ENCODE measurements around the gene GAGE2A.
"Not testable (repeated sequence)": the region's sequence is repeated elsewhere in the genome, so short reads cannot be mapped to it uniquely, and the experiment has no call there.

The GAGE2A gene, protein sequence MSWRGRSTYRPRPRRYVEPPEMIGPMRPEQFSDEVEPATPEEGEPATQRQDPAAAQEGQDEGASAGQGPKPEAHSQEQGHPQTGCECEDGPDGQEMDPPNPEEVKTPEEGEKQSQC

DNA sequence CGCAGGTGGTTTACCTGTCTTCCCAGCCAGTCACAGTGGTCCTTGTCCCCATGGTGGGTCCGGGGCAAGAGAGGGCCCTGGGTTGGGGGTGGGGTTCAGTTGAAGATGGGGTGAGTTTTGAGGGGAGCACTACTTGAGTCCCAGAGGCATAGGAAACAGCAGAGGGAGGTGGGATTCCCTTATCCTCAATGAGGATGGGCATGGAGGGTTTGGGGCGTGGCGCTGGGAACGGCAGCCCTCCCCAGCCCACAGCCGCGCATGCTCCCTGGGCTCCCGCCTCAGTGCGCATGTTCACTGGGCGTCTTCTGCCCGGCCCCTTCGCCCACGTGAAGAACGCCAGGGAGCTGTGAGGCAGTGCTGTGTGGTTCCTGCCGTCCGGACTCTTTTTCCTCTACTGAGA, at the start of gene GAGE2A:
Gene GAGE2A (plus strand): TSS at position 301 of the 400 bp plus-strand sequence. CDS start 1,155 bp downstream, outside the sequence.
- DNase-seq (ENCODE audit: low read depth in 3 of 3) = not testable (repeated sequence)

DNA sequence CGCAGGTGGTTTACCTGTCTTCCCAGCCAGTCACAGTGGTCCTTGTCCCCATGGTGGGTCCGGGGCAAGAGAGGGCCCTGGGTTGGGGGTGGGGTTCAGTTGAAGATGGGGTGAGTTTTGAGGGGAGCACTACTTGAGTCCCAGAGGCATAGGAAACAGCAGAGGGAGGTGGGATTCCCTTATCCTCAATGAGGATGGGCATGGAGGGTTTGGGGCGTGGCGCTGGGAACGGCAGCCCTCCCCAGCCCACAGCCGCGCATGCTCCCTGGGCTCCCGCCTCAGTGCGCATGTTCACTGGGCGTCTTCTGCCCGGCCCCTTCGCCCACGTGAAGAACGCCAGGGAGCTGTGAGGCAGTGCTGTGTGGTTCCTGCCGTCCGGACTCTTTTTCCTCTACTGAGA, 47.9 kb upstream of the GAGE2A start, which contains the start of gene GAGE12D:
Gene GAGE12D (plus strand): TSS at position 301 of the 400 bp plus-strand sequence. CDS start 1,155 bp downstream, outside the sequence.
- DNase-seq (ENCODE audit: low read depth in 3 of 3) = not testable (repeated sequence)

DNA sequence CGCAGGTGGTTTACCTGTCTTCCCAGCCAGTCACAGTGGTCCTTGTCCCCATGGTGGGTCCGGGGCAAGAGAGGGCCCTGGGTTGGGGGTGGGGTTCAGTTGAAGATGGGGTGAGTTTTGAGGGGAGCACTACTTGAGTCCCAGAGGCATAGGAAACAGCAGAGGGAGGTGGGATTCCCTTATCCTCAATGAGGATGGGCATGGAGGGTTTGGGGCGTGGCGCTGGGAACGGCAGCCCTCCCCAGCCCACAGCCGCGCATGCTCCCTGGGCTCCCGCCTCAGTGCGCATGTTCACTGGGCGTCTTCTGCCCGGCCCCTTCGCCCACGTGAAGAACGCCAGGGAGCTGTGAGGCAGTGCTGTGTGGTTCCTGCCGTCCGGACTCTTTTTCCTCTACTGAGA, 38.3 kb upstream of the GAGE2A start, which contains the start of gene GAGE12E:
Gene GAGE12E (plus strand): TSS at position 301 of the 400 bp plus-strand sequence. CDS start 1,155 bp downstream, outside the sequence.
- DNase-seq (ENCODE audit: low read depth in 3 of 3) = not testable (repeated sequence)

DNA sequence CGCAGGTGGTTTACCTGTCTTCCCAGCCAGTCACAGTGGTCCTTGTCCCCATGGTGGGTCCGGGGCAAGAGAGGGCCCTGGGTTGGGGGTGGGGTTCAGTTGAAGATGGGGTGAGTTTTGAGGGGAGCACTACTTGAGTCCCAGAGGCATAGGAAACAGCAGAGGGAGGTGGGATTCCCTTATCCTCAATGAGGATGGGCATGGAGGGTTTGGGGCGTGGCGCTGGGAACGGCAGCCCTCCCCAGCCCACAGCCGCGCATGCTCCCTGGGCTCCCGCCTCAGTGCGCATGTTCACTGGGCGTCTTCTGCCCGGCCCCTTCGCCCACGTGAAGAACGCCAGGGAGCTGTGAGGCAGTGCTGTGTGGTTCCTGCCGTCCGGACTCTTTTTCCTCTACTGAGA, 28.8 kb upstream of the GAGE2A start, which contains the start of gene GAGE12F:
Gene GAGE12F (plus strand): TSS at position 301 of the 400 bp plus-strand sequence. CDS start 1,155 bp downstream, outside the sequence.
- DNase-seq (ENCODE audit: low read depth in 3 of 3) = not testable (repeated sequence)

DNA sequence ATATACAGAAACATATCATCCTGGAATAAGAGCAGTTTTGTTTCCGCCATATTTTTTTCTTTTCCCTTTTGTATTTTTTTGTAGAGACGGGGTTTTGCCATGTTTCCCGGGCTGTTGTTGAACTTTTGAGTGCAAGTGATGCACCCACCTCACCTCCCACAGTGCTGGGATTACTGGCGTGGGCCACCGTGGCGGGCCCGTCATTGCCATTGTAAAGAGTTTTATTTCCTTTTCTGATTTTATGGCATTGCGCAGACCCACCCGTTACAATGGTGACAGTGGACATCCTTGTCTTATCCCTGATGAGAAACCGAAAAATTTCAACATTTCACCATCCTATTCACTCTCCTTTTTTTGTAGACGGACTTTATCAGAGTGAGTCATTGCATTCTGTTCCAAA, 20.6 kb upstream of the GAGE2A start:
- not testable (repeated sequence) for DNase-seq (ENCODE audit: low read depth in 3 of 3)

DNA sequence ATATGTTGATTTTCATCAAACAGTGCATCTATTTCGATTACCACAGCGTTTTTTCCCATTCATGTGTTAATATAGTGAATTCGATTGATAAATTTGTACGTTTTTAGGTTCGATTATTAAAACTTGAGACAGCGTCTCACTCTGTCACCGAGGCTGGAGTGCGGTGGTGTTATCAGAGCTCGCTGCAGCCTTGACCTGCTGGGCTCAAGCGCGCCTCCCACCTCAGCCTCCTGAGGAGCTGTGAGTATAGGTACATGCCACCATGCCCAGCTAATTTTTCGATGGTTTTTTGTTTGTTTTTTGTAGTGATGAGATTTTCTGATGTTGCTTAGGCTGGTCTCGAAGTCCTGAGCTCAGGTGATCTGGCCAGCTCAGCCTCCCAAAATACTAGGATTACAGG, 20.1 kb upstream of the GAGE2A start:
- not testable (repeated sequence) for DNase-seq (ENCODE audit: low read depth in 3 of 3)

DNA sequence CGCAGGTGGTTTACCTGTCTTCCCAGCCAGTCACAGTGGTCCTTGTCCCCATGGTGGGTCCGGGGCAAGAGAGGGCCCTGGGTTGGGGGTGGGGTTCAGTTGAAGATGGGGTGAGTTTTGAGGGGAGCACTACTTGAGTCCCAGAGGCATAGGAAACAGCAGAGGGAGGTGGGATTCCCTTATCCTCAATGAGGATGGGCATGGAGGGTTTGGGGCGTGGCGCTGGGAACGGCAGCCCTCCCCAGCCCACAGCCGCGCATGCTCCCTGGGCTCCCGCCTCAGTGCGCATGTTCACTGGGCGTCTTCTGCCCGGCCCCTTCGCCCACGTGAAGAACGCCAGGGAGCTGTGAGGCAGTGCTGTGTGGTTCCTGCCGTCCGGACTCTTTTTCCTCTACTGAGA, 19.2 kb upstream of the GAGE2A start, which contains the start of gene GAGE12G:
Gene GAGE12G (plus strand): TSS at position 301 of the 400 bp plus-strand sequence. CDS start 1,155 bp downstream, outside the sequence.
- DNase-seq (ENCODE audit: low read depth in 3 of 3) = not testable (repeated sequence)

DNA sequence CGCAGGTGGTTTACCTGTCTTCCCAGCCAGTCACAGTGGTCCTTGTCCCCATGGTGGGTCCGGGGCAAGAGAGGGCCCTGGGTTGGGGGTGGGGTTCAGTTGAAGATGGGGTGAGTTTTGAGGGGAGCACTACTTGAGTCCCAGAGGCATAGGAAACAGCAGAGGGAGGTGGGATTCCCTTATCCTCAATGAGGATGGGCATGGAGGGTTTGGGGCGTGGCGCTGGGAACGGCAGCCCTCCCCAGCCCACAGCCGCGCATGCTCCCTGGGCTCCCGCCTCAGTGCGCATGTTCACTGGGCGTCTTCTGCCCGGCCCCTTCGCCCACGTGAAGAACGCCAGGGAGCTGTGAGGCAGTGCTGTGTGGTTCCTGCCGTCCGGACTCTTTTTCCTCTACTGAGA, 9.6 kb upstream of the GAGE2A start, which contains the start of gene GAGE12H:
Gene GAGE12H (plus strand): TSS at position 301 of the 400 bp plus-strand sequence. CDS start 1,155 bp downstream, outside the sequence.
- DNase-seq (ENCODE audit: low read depth in 3 of 3) = not testable (repeated sequence)

DNA sequence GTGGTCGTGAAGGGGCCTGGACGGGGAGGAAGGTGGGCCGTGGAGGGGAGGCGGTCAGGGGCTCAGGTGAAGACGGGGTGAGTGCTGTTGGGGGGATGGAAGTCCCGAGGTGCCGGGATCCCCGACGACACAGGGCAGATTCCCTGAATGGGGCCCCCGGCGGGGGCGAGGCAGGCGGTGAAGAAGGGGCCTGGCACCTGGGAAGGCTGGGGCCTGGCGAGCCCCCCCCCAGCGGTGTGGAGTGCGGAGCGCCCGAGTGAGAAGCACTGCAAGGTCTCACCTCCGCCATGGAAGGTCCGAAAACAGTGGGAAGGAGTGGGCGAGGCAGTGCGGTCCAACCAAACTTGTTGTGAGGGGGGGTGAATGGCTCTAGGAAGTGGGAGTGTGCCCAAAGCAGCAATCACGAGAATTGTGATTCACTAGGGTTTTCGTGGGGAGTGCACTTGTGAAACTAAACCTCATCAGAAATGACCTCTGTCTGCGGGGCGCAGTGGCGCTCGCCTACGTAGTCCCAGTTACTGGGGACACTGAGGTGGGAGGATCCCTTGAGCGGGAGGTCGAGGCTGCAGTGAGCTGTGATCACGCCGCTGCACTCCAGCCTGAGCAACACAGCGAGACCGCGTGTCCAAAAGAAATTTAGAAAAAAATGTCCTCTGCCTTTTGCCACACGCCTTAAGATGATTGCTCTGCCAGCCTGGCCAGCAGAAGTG, 628 bp downstream of the GAGE2A start:
- peak in 1 of 3 experiments; percentile 0 for DNase-seq (ENCODE audit: low read depth in 3 of 3)

DNA sequence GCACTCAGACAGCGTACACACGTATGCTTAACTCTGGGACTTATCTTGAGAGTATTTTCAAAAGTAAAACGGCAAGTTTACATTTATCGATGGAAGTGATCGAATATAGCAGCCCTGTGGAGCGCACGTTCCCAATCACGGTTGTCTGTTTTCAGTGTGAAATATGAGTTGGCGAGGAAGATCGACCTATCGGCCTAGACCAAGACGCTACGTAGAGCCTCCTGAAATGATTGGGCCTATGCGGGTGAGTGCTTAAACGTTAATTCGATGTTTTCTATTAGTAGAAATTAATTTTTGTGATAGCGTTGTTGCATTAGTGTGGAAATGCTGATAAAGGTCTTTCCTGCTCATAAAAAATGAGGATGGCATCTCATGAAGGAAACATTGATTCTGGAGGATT, 1.2 kb downstream of the GAGE2A start:
- DNase-seq (ENCODE audit: low read depth in 3 of 3) = not testable (repeated sequence)

DNA sequence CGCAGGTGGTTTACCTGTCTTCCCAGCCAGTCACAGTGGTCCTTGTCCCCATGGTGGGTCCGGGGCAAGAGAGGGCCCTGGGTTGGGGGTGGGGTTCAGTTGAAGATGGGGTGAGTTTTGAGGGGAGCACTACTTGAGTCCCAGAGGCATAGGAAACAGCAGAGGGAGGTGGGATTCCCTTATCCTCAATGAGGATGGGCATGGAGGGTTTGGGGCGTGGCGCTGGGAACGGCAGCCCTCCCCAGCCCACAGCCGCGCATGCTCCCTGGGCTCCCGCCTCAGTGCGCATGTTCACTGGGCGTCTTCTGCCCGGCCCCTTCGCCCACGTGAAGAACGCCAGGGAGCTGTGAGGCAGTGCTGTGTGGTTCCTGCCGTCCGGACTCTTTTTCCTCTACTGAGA, 9.4 kb downstream of the GAGE2A start, which contains the start of gene GAGE1:
Gene GAGE1 (plus strand): TSS at position 301 of the 400 bp plus-strand sequence. CDS start 1,155 bp downstream, outside the sequence.
- not testable (repeated sequence) for DNase-seq (ENCODE audit: low read depth in 3 of 3)

DNA sequence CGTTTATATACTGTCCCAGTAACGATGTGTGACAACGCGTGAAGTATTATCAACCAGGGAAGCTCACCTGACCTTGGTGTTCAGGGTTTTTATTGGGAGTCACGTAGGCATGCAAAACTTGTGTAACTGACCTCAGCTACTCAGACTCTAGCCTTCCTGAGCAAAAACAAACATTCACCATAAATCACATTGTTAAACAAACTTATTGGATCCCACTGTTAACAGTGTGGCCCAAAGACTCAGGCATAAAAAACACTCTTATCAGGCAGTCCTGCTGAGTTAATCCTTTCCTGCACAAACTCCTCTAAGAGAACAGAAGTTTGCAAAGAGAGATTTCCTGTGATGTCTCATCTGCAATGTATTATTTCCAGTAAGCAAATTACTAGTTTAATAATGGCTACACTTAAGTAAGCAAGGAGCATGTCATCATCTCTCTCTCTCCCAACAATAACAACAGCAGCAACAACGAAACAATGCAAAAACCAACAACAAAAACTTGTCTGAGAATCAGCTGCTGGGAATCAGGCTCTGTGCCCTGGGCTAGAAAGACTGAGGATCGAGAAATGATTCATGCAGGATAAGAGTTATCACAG, 21.5 kb downstream of the GAGE2A start:
- DNase-seq (ENCODE audit: low read depth in 3 of 3) = no peak

DNA sequence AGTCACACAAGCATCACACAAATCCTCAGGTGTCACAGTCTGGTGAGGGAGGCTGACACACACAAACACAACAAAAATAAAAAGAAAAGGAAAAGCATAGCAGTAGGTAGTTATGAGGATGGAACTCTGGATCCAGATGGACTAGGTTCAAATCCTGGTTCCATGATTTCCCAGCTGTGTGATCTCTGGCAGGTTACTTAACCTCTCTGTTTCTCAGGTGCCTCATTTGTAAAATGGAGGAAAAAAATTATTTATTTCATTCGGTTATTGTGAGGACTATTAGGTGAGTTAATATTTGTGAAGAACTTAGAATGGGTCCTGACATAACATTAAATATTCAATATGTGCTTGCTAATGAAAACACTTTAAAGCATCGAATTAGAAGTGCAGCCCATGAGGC, 29.3 kb downstream of the GAGE2A start:
- no peak for DNase-seq (ENCODE audit: low read depth in 3 of 3)

DNA sequence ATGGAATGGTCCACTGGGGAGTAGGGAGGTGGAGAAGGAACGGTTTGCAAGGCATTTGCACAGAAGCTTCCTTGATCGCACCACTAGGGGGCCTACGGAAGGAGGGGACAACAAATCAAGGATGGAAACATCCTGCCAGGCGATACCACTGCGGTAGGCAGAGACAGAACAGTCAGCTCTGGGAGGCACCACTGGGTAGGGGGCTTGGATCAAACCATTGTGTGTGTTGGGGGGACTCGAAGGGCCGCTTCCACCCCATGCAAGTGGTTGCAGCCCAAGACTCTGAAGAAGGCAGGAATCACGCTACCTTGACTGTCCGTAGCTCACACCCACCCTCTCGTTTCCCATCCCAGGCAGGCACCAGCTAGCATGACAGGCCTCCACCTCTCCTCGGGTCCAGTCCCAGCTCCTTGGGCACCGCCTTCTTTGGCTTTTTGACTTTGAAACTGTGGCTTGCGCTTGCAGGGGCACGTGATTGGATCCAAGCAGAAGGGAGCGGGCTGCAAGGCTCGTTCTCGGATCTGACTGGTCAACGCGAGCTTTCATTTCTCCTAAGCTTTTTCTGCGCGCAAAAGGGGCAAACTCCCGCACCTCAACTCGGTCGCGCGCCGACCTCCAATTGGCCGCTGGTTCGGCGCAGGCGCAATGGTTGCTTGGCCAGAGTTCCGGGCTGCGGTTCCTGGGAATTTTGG, 37.9 kb downstream of the GAGE2A start:
- peak in 1 of 3 experiments; percentile 1 for DNase-seq (ENCODE audit: low read depth in 3 of 3)

DNA sequence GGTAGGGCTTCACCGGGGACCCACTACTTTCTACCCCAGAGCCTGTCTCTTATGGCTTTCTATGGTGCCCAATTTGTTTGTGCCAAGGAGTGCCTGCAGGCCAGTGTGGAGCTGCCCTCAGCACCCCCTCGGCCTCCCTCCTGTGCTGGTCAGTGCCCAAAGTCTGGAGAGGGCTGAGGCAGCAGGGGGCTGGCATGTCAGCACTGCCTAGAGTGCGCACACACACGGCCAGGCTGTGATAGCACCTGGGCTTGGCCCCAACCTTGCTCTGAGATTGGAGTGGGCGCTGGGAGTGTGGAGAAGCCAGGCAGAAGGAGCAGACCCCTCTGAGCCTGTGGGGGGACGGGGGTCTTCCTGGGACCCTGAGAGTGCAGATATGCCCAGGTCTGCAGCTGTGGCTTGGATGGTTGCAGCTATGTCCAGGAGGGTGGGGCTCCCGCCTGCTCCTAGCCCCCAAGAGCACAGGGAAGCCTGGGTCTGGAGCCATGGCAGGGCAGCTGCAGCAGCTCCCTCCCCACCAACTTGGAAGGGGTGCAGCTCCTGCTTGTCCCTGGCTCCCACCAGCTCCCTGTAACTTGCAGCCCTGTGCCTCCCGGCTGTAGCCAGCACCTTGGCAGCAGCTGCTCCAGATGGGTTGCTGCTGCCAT, 55.8 kb downstream of the GAGE2A start:
- DNase-seq (ENCODE audit: low read depth in 3 of 3) = no peak
